Measurements from ENCODE around the gene RET. TPM values are rescaled to one million over a fixed set of nuclear protein-coding genes. Genes with fewer than 3 reads are reported as not detected.

RET gene
- total RNA-seq, 1 donor from 2014 or later, result 2.2 TPM

DNA sequence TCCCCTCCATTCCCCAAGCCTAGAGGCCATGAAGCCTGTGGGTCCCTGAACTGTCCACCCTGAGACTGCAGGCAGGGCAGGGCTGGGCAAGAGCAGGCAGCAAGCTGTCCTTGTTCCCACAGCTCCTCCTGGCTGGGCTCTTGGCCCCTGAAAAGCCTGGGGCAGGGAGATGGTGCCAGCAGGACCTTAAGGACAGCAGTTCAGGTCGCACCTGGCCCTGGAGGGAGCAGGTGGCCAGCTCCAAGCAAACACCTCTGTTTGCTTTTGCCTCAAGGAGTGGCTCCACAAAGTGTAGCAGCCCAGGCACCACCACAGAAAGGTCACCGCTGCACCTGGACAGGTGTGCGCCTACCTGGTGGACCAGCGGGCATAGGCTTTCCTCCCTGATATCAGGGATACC lies 5.2 kb downstream of the RET start:
- Mint-ChIP-seq H3K36me3 (no peaks in the 10 kb centered on the region), H3K27ac (no peak overlapping the region), H3K27me3 (ENCODE audit: low read depth) (peaks cover 72% of the 10 kb centered on the region), H3K9me3 (no peaks in the 10 kb centered on the region), H3K4me3 (no peak overlapping the region), H3K4me1 (peaks cover 4% of the 10 kb centered on the region)
- TF ChIP-seq, protein P1, sequence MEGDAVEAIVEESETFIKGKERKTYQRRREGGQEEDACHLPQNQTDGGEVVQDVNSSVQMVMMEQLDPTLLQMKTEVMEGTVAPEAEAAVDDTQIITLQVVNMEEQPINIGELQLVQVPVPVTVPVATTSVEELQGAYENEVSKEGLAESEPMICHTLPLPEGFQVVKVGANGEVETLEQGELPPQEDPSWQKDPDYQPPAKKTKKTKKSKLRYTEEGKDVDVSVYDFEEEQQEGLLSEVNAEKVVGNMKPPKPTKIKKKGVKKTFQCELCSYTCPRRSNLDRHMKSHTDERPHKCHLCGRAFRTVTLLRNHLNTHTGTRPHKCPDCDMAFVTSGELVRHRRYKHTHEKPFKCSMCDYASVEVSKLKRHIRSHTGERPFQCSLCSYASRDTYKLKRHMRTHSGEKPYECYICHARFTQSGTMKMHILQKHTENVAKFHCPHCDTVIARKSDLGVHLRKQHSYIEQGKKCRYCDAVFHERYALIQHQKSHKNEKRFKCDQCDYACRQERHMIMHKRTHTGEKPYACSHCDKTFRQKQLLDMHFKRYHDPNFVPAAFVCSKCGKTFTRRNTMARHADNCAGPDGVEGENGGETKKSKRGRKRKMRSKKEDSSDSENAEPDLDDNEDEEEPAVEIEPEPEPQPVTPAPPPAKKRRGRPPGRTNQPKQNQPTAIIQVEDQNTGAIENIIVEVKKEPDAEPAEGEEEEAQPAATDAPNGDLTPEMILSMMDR (IDR thresholded peaks at IDR 0.05; ENCODE audit: unreplicated experiment), result no peak
- no peak for DNase-seq (ENCODE audit: low spot score in 2 of 2, unreplicated experiment in 2 of 2)

DNA sequence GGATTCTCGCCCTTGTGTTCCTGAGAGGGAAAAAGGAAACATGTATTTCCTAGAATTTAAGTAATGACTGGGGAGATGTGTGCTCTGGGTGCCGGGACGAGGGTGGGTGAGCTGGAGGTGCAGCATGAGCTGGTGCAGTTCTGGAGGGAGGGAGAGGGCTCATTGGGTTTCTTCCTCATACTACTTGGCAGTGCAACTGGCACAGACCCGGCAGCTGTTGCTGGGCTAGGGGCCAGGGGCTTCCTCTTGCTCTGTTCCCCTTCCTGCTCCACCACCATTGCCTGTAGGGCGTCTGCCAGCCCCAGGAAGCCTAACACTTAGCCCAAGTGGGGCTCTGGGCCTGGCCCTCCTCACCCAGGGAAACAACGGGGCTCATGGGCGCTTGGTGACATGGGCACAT lies 5.9 kb downstream of the RET start:
- Mint-ChIP-seq H3K4me3 (no peak overlapping the region), H3K4me1 (peaks cover under 1% of the 10 kb centered on the region), H3K36me3 (no peaks in the 10 kb centered on the region), H3K27me3 (ENCODE audit: low read depth) (peaks cover 74% of the 10 kb centered on the region), H3K9me3 (no peaks in the 10 kb centered on the region), H3K27ac (no peak overlapping the region)
- no peak for DNase-seq (ENCODE audit: low spot score in 2 of 2, unreplicated experiment in 2 of 2)
- TF ChIP-seq, protein P1 (IDR thresholded peaks at IDR 0.05; ENCODE audit: unreplicated experiment), result no peak

DNA sequence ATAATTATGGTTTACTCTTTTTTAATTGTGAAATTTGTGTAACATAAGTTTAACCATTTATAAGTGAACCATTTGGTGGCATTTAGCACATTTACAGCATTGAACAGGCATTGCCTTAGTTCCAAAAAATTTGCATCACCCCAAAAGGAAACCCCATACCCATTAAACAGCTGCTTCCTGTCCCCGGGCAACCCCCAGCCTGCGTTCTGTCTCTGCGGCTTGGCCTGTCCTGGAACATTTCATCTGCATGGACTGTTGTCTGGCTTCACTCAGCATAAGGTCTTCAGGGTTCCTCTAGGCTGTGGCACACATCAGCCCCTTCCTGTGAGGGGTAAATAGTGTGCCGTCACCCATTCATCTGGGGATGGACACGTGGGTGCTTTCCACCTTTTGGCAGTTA lies 6.9 kb downstream of the RET start:
- no peaks in the 10 kb centered on the region for H3K9me3 Mint-ChIP-seq
- H3K36me3 Mint-ChIP-seq, result no peaks in the 10 kb centered on the region
- peaks cover 67% of the 10 kb centered on the region for H3K27me3 Mint-ChIP-seq (ENCODE audit: low read depth)
- TF ChIP-seq, protein P1 (IDR thresholded peaks at IDR 0.05; ENCODE audit: unreplicated experiment), result no peak
- no peak overlapping the region for H3K4me3 Mint-ChIP-seq
- no peaks in the 10 kb centered on the region for H3K4me1 Mint-ChIP-seq
- no peak for DNase-seq (ENCODE audit: low spot score in 2 of 2, unreplicated experiment in 2 of 2)
- no peak overlapping the region for H3K27ac Mint-ChIP-seq

DNA sequence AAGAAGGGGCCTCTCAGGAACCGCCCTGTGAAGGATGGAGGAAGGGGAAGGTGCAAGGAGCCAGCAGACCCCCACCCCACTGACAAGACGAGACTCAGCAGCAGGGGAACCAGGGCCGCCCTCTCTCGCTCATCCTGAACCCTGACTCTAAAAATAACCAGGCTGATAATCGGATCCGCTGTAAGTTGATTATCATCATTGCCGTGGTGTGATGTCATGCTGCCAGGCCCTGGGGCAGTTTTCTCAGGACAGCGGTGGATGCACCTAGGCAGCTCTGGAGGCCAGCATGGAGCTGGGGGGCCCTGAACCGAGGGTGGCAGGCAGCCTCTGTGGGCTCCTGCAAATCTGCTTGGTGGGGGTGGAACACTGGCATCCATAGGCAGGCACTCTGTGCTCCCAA lies 7.9 kb downstream of the RET start:
- H3K4me1 Mint-ChIP-seq, result no peaks in the 10 kb centered on the region
- H3K27ac Mint-ChIP-seq, result no peak overlapping the region
- H3K27me3 Mint-ChIP-seq (ENCODE audit: low read depth), result peaks cover 66% of the 10 kb centered on the region
- H3K36me3 Mint-ChIP-seq, result no peaks in the 10 kb centered on the region
- no peaks in the 10 kb centered on the region for H3K9me3 Mint-ChIP-seq
- H3K4me3 Mint-ChIP-seq, result no peak overlapping the region
- DNase-seq (ENCODE audit: low spot score in 2 of 2, unreplicated experiment in 2 of 2), result no peak
- TF ChIP-seq, protein P1 (IDR thresholded peaks at IDR 0.05; ENCODE audit: unreplicated experiment), result no peak

DNA sequence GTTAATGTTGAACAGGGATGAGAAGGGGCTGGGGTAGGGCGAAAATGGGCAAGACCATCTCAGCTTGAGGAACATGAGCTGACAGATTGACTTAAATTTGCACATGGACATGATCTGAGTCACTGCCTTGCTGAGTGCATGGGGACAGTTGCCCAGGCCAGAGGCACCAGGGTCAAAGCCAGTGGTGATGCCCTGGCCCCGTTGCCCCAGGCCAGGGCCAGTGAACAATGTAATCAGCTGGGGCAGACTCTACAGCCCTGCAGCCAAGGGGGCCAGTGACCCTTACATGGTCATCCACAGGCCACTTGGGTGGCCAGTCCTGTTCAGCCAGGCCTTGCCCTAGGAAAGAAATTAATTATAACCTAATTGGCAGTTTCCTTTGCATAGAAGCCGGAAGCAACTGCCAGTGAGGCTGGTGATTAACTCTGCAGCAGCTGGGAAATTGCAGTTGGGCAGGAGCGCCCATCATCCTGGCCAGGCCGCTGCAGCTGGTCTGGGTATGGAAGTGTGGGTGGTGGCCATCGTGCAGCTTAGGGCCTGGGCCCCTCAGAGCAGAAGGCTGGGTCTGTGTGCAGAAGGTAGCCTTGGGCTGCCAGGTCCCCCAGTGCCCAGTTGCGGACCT lies 9.6 kb downstream of the RET start:
- DNase-seq (ENCODE audit: low spot score in 2 of 2, unreplicated experiment in 2 of 2), result no peak
- H3K9me3 Mint-ChIP-seq, result no peaks in the 10 kb centered on the region
- TF ChIP-seq, protein P1 (IDR thresholded peaks at IDR 0.05; ENCODE audit: unreplicated experiment), result no peak
- H3K4me3 Mint-ChIP-seq, result no peak overlapping the region
- no peaks in the 10 kb centered on the region for H3K36me3 Mint-ChIP-seq
- H3K4me1 Mint-ChIP-seq, result no peaks in the 10 kb centered on the region
- H3K27ac Mint-ChIP-seq, result no peak overlapping the region
- H3K27me3 Mint-ChIP-seq (ENCODE audit: low read depth), result peaks cover 62% of the 10 kb centered on the region

DNA sequence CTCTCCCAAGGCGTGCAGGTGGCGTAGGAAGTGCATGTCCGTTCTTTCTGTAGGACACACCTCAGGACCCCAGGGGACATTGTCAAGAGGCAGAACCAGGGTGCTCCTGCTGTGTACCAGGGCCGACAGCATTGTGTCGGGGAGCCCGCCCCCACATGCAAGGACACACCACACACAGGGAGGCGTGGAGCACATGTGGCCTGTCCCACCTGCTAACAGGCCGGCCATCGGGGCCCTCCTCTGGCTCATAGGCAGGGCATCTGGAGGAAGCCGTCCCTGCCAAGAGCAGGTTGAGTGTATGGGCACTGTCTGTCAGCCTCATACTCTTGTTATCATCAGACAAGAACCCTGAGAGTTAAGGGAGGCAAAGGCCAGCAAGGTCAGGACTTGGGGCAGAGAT lies 12.7 kb downstream of the RET start:
- DNase-seq (ENCODE audit: low spot score in 2 of 2, unreplicated experiment in 2 of 2), result no peak
- Mint-ChIP-seq H3K9me3 (no peaks in the 10 kb centered on the region), H3K4me3 (no peak overlapping the region), H3K4me1 (no peaks in the 10 kb centered on the region), H3K36me3 (no peaks in the 10 kb centered on the region), H3K27ac (no peak overlapping the region), H3K27me3 (ENCODE audit: low read depth) (peaks cover 72% of the 10 kb centered on the region)
- TF ChIP-seq, protein P1 (IDR thresholded peaks at IDR 0.05; ENCODE audit: unreplicated experiment), result no peak

Data from mesothelial cell of epicardium (in vitro differentiated cells).